Stimulated activated CD4-positive, alpha-beta T cell treated with anti-CD3 and anti-CD28 coated beads, Interleukin-1b, Interleukin-23, amount 100 ng/mL, for 4 hours (primary cell): ENCODE results near the gene SYTL2.

ENCODE experiments used
- DNase-seq, 2 donors: peaks; one replicate each; pipeline ENCODE4 v3.0.0-alpha.2; 2020; ENCODE audit warnings: low read depth in 2 of 2

Gene SYTL2

GRCh38 chr11:85732965-85733364, 78.0 kb downstream of the SYTL2 start:
- DNase-seq: no peak

- DNase-seq: no peak
Measured at GRCh38 chr11:85726381-85726780, 84.6 kb downstream of the SYTL2 start.

GRCh38 chr11:85725510-85726258, 85.3 kb downstream of the SYTL2 start:
- DNase-seq: no peak

- DNase-seq: no peak
Measured at GRCh38 chr11:85724748-85725465, 86.0 kb downstream of the SYTL2 start.

GRCh38 chr11:85723088-85723487, 87.9 kb downstream of the SYTL2 start:
- DNase-seq: no peak

- DNase-seq: no peak
Measured at GRCh38 chr11:85721191-85721590, 89.8 kb downstream of the SYTL2 start.

- no peak for DNase-seq
Measured at GRCh38 chr11:85718991-85719807, 91.7 kb downstream of the SYTL2 start.

GRCh38 chr11:85718126-85718943, 92.6 kb downstream of the SYTL2 start:
- DNase-seq: no peak

- no peak for DNase-seq
Measured at GRCh38 chr11:85717429-85717828, 93.5 kb downstream of the SYTL2 start.

GRCh38 chr11:85712953-85713352, 98.0 kb downstream of the SYTL2 start:
- DNase-seq: no peak

GRCh38 chr11:85710917-85711316, 100.0 kb downstream of the SYTL2 start:
- no peak for DNase-seq

GRCh38 chr11:85709941-85710702, 100.8 kb downstream of the SYTL2 start:
- no peak for DNase-seq

GRCh38 chr11:85705800-85706199, 105.1 kb downstream of the SYTL2 start:
- no peak for DNase-seq

- DNase-seq: no peak
Measured at GRCh38 chr11:85704967-85705366, 106.0 kb downstream of the SYTL2 start.

- no peak for DNase-seq
Measured at GRCh38 chr11:85699957-85700741, 110.8 kb downstream of the SYTL2 start.

GRCh38 chr11:85698195-85698594, 112.7 kb downstream of the SYTL2 start:
- DNase-seq: no peak

- DNase-seq: no peak
Measured at GRCh38 chr11:85697747-85698146, 113.2 kb downstream of the SYTL2 start.

GRCh38 chr11:85695546-85695945, 115.4 kb downstream of the SYTL2 start:
- DNase-seq: no peak

- DNase-seq: no peak
Measured at GRCh38 chr11:85694385-85694980, 116.5 kb downstream of the SYTL2 start.
